HAP-1 (cell line): Measurements from ENCODE around the gene SH3BGRL2.

ENCODE experiments used
- DNase-seq, 2 experiments: peaks; one replicate each; pipeline ENCODE4 v3.0.0-alpha.2; 2016 to 2020; ENCODE audit warnings: low spot score in 2 of 2
- H3K27me3 ChIP-seq: fragments of 250-450 bp; sonication (Bioruptor Pico); 2 replicates; pipeline ENCODE4 v1.5.1; 2020; ENCODE audit warnings: low read depth, mild to moderate bottlenecking, moderate library complexity
- H3K36me3 ChIP-seq: fragments of 250-450 bp; sonication (Bioruptor Pico); replicated peaks from 2 replicates; pipeline ENCODE4 v1.5.1; 2020; ENCODE audit warnings: mild to moderate bottlenecking
- H3K4me1 ChIP-seq: fragments of 250-450 bp; sonication (Bioruptor Pico); 2 replicates; pipeline ENCODE4 v1.5.1; 2020; ENCODE audit warnings: mild to moderate bottlenecking
- H3K4me3 ChIP-seq: fragments of 250-450 bp; sonication (Bioruptor Pico); 2 replicates; pipeline ENCODE4 v1.5.1; 2020; ENCODE audit warnings: mild to moderate bottlenecking, moderate library complexity
- H3K9me3 ChIP-seq: fragments of 250-450 bp; sonication (Bioruptor Pico); 2 replicates; pipeline ENCODE4 v1.5.1; 2020; ENCODE audit warnings: mild to moderate bottlenecking, moderate library complexity
- in situ Hi-C: fragments of 300-500 bp; cut with MboI; formaldehyde crosslinking; loops from 3 replicates; pipeline ENCODE4 v1.14.3; 2020; ENCODE audit warnings: low sequenced_read_pairs, inconsistent platforms, mixed read lengths

Gene SH3BGRL2

GRCh38 chr6:79707621-79708020 is 76.5 kb downstream of the SH3BGRL2 start:
- Histone ChIP-seq H3K4me3 (no peak overlapping the region), H3K9me3 (no peaks in the 10 kb centered on the region), H3K4me1 (no peaks in the 10 kb centered on the region), H3K27me3 (no peaks in the 10 kb centered on the region), H3K36me3 (no peaks in the 10 kb centered on the region)
- in situ Hi-C loops, result no loop called here
- DNase-seq, result no peak

- in situ Hi-C loops, result no loop called here
- no peaks in the 10 kb centered on the region for H3K27me3 ChIP-seq
- no peak for DNase-seq
- no peak overlapping the region for H3K4me3 ChIP-seq
- H3K4me1 ChIP-seq, result no peaks in the 10 kb centered on the region
- no peaks in the 10 kb centered on the region for H3K9me3 ChIP-seq
- H3K36me3 ChIP-seq, result no peaks in the 10 kb centered on the region
Measured at GRCh38 chr6:79708095-79708791, 77.1 kb downstream of the SH3BGRL2 start.

- in situ Hi-C loops, result no loop called here
Measured at GRCh38 chr6:79710127-79710526, 79.0 kb downstream of the SH3BGRL2 start.

GRCh38 chr6:79711167-79711566 is 80.0 kb downstream of the SH3BGRL2 start:
- DNase-seq, result no peak
- Histone ChIP-seq H3K27me3 (no peaks in the 10 kb centered on the region), H3K9me3 (no peaks in the 10 kb centered on the region), H3K4me1 (no peaks in the 10 kb centered on the region), H3K36me3 (no peaks in the 10 kb centered on the region), H3K4me3 (no peak overlapping the region)
- in situ Hi-C loops, result no loop called here

More at GRCh38 chr6:79710127-79710526, 79.0 kb downstream of the SH3BGRL2 start:
- Histone ChIP-seq H3K9me3 (no peaks in the 10 kb centered on the region), H3K4me3 (no peak overlapping the region), H3K27me3 (no peaks in the 10 kb centered on the region), H3K36me3 (no peaks in the 10 kb centered on the region), H3K4me1 (no peaks in the 10 kb centered on the region)
- DNase-seq, result no peak

- Histone ChIP-seq H3K9me3 (no peaks in the 10 kb centered on the region), H3K4me1 (no peaks in the 10 kb centered on the region), H3K27me3 (no peaks in the 10 kb centered on the region), H3K4me3 (no peak overlapping the region), H3K36me3 (no peaks in the 10 kb centered on the region)
- in situ Hi-C loops, result no loop called here
- no peak for DNase-seq
Measured at GRCh38 chr6:79712144-79712543, 81.0 kb downstream of the SH3BGRL2 start.

GRCh38 chr6:79712616-79713135 is 81.5 kb downstream of the SH3BGRL2 start:
- Histone ChIP-seq H3K4me3 (no peak overlapping the region), H3K27me3 (no peaks in the 10 kb centered on the region), H3K36me3 (no peaks in the 10 kb centered on the region), H3K9me3 (no peaks in the 10 kb centered on the region), H3K4me1 (no peaks in the 10 kb centered on the region)
- DNase-seq, result no peak
- in situ Hi-C loops, result no loop called here

GRCh38 chr6:79713701-79714322 is 82.7 kb downstream of the SH3BGRL2 start:
- no peaks in the 10 kb centered on the region for H3K36me3 ChIP-seq
- H3K9me3 ChIP-seq, result no peaks in the 10 kb centered on the region
- H3K27me3 ChIP-seq, result no peaks in the 10 kb centered on the region
- peak; percentile 42 to 82 for DNase-seq
- H3K4me1 ChIP-seq, result no peaks in the 10 kb centered on the region
- no peak overlapping the region for H3K4me3 ChIP-seq
- in situ Hi-C loops, result no loop called here

GRCh38 chr6:79717989-79718388 is 86.9 kb downstream of the SH3BGRL2 start:
- Histone ChIP-seq H3K27me3 (no peaks in the 10 kb centered on the region), H3K4me3 (no peak overlapping the region), H3K4me1 (no peaks in the 10 kb centered on the region), H3K36me3 (no peaks in the 10 kb centered on the region), H3K9me3 (no peaks in the 10 kb centered on the region)
- no peak for DNase-seq
- in situ Hi-C loops, result no loop called here

GRCh38 chr6:79718509-79719247 is 87.5 kb downstream of the SH3BGRL2 start:
- Histone ChIP-seq H3K36me3 (no peaks in the 10 kb centered on the region), H3K4me3 (no peak overlapping the region), H3K27me3 (no peaks in the 10 kb centered on the region), H3K4me1 (no peaks in the 10 kb centered on the region), H3K9me3 (no peaks in the 10 kb centered on the region)
- DNase-seq, result no peak
- in situ Hi-C loops, result no loop called here

- DNase-seq, result no peak
- in situ Hi-C loops, result no loop called here
Measured at GRCh38 chr6:79719248-79719960, 88.3 kb downstream of the SH3BGRL2 start.

GRCh38 chr6:79724816-79725215 is 93.7 kb downstream of the SH3BGRL2 start:
- in situ Hi-C loops, result no loop called here
- H3K27me3 ChIP-seq, result no peaks in the 10 kb centered on the region
- DNase-seq, result no peak
- H3K36me3 ChIP-seq, result no peaks in the 10 kb centered on the region
- no peaks in the 10 kb centered on the region for H3K9me3 ChIP-seq
- H3K4me1 ChIP-seq, result no peaks in the 10 kb centered on the region
- no peak overlapping the region for H3K4me3 ChIP-seq

More at GRCh38 chr6:79719248-79719960, 88.3 kb downstream of the SH3BGRL2 start:
- Histone ChIP-seq H3K36me3 (no peaks in the 10 kb centered on the region), H3K4me1 (no peaks in the 10 kb centered on the region), H3K4me3 (no peak overlapping the region), H3K9me3 (no peaks in the 10 kb centered on the region), H3K27me3 (no peaks in the 10 kb centered on the region)

GRCh38 chr6:79731471-79731870 is 100.3 kb downstream of the SH3BGRL2 start:
- no peak overlapping the region for H3K4me3 ChIP-seq
- in situ Hi-C loops, result no loop called here
- no peaks in the 10 kb centered on the region for H3K27me3 ChIP-seq
- no peaks in the 10 kb centered on the region for H3K36me3 ChIP-seq
- H3K4me1 ChIP-seq, result peaks cover 15% of the 10 kb centered on the region
- H3K9me3 ChIP-seq, result no peaks in the 10 kb centered on the region
- DNase-seq, result peak; percentile 56 to 94

- no peak for DNase-seq
- no peaks in the 10 kb centered on the region for H3K27me3 ChIP-seq
- H3K4me3 ChIP-seq, result no peak overlapping the region
- H3K9me3 ChIP-seq, result no peaks in the 10 kb centered on the region
- no peaks in the 10 kb centered on the region for H3K36me3 ChIP-seq
- H3K4me1 ChIP-seq, result peaks cover 15% of the 10 kb centered on the region
- in situ Hi-C loops, result no loop called here
Measured at GRCh38 chr6:79733388-79733787, 102.3 kb downstream of the SH3BGRL2 start.
